Ramos (cell line): ENCODE measurements around the gene SPDEF.

Experiments used
- in situ Hi-C: fragments of 300-500 bp; cut with MboI; formaldehyde crosslinking; loops from one replicate; pipeline ENCODE4 v1.14.3; 2022; ENCODE audit warnings: low sequenced_read_pairs; ENCODE audit not compliant: unreplicated experiment

SPDEF gene

DNA sequence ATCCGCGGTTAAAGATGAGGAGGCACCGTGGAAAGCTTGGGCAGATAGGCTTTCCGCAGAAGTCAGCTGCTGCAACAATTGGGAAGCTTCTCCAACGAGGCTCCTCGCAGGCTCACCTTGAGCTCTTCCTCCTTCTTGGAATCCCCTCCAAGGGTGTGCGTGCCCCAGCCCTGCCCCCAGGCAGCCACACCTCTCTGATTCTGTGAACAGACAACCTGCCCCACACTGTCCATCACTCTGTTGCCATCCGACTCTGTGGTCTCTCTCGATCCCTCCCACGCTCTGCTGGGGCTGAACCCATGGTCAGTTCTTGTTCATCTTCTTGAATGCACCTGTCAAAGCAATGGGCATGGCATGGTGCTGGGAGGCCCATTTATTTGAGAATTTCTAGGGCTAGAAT is 58.7 kb downstream of the SPDEF start:
- in situ Hi-C loops, result no loop called here

- in situ Hi-C loops, result no loop called here
Measured at GRCh38 chr6:34496103-34496685, 59.9 kb downstream of the SPDEF start.

DNA sequence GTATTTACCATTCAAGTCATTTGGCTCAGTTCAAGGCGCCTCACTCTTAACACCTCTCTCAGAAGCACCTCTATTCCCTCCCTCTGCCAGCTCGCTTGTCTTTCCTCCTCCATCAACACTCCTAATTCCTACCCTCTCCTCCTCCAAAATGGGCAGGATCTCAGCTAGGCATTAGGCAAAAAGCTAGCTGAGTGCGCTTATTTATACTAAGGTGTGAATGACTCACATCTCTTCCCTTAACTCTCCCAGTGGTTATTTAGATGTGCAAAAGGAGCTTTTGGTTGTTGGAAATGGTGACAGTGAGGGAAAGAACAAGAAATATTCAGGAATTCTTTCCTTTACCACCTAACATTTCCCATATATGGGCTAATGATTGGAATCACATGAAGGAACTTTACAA is 61.2 kb downstream of the SPDEF start:
- in situ Hi-C loops, result no loop called here

- in situ Hi-C loops, result no loop called here
Measured at GRCh38 chr6:34493344-34493743, 62.8 kb downstream of the SPDEF start.

- in situ Hi-C loops, result no loop called here
Measured at GRCh38 chr6:34491091-34491430, 65.1 kb downstream of the SPDEF start.

- in situ Hi-C loops, result no loop called here
Measured at GRCh38 chr6:34490390-34491090, 65.6 kb downstream of the SPDEF start.

DNA sequence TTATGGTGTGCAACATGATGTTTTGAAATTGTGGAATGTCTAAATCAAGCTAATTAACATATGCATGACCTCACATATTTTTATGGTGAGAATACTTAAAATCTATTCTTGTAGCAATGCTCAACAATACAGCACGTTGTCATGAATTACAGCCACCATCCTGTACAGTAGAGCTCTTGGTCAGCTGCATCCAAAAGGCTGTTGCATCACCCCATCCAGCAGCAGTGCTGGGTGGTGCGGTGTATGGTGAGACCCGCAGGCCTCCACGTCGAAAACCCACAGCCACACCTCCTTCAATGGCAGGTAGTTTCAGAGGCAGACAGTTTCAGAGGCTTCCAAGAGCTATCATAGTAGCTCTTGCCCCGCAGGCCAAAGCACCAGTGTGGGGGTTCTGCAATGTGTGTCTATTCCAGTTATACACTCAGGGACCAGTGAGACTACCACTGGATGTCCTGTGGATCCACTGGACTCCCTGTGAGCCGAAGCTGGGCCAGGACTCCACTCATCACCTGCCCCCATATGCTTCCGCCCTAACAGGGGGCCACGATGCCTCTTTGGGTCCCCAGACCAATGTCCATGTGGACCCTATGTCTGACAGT is 66.8 kb downstream of the SPDEF start:
- in situ Hi-C loops, result no loop called here
